K562 (cell line): ENCODE results near the gene CNTN2. TPM values are rescaled to one million over a fixed set of nuclear protein-coding genes. Genes with fewer than 3 reads are reported as not detected.

Experiments
- ARNT ChIP-seq, 2 experiments: fragments of 450-650 bp; IDR thresholded peaks; 2 replicates each; pipeline ENCODE4 v1.6.1; 2016; ENCODE audit warnings: mild to moderate bottlenecking in 1 of 2
- ETV1 ChIP-seq: fragments of 450-650 bp; conservative IDR thresholded peaks from 2 replicates; pipeline ENCODE4 v1.6.1; 2016; ENCODE audit warnings: missing genetic modification characterization, control low read depth, low read depth, missing compliant biosample characterization
- FOXA3 ChIP-seq, 2 experiments: fragments of 450-650 bp in 1 of 2; sonication (generic) in 1 of 2; formaldehyde crosslinking; IDR thresholded peaks in 1 of 2; conservative IDR thresholded peaks in 1 of 2; 2 replicates each; pipeline versions ENCODE4 v1.4.0 to v1.8.0; 2020 to 2022; ENCODE audit warnings: mild to moderate bottlenecking in 2 of 2, missing genetic modification reagents in 1 of 2
- GTF2E2 ChIP-seq: fragments of 200-800 bp; sonication (Bioruptor generic); IDR thresholded peaks from 2 replicates; pipeline ENCODE4 v1.6.1; 2016; ENCODE audit warnings: missing genetic modification characterization, missing compliant biosample characterization
- KLF16 ChIP-seq: IDR thresholded peaks from 2 replicates; pipeline ENCODE4 v1.6.1; 2016; ENCODE audit warnings: antibody characterized with exemption
- MITF ChIP-seq: IDR thresholded peaks from 2 replicates; pipeline ENCODE4 v1.6.1; 2014; ENCODE audit warnings: antibody characterized with exemption
- MTA1 ChIP-seq: fragments of 450-650 bp; IDR thresholded peaks from 2 replicates; pipeline ENCODE4 v1.6.1; 2017; ENCODE audit warnings: borderline replicate concordance
- NR0B1 ChIP-seq: fragments of 450-650 bp; IDR thresholded peaks from one replicate; pipeline ENCODE4 v1.6.1; 2018; ENCODE audit warnings: mild to moderate bottlenecking, moderate library complexity; ENCODE audit not compliant: partially characterized antibody
- NUFIP1 ChIP-seq: fragments of 450-650 bp; IDR thresholded peaks from 2 replicates; pipeline ENCODE4 v1.6.1; 2018; ENCODE audit not compliant: partially characterized antibody
- RB1 ChIP-seq: fragments of 450-650 bp; IDR thresholded peaks from 2 replicates; pipeline ENCODE4 v1.6.1; 2017; ENCODE audit warnings: low read depth, mild to moderate bottlenecking
- RBFOX2 ChIP-seq: fragments of 200-400 bp; formaldehyde crosslinking; IDR thresholded peaks from 2 replicates; pipeline ENCODE4 v1.6.1; 2017; ENCODE audit warnings: low read depth, mild to moderate bottlenecking, low read length, moderate library complexity
- RCOR1 ChIP-seq, 2 experiments: IDR thresholded peaks; 2 replicates each; pipeline ENCODE4 v1.6.1; 2012; ENCODE audit warnings: low read depth in 2 of 2, low read length in 2 of 2, borderline replicate concordance in 1 of 2, improper control_type of control experiment in 1 of 2
- RFX5 ChIP-seq: IDR thresholded peaks from 2 replicates; pipeline ENCODE4 v1.6.1; 2011; ENCODE audit warnings: low read depth, mild to moderate bottlenecking, improper control_type of control experiment, low read length
- RNF2 ChIP-seq: sonication (generic); IDR thresholded peaks from 2 replicates; pipeline ENCODE4 v1.6.1; 2016
- SMARCC2 ChIP-seq: fragments of 450-650 bp; IDR thresholded peaks from 2 replicates; pipeline ENCODE4 v1.6.1; 2017; ENCODE audit warnings: antibody characterized with exemption, moderate library complexity, mild to moderate bottlenecking, low read depth
- TRIM24 ChIP-seq, 2 experiments: fragments of 450-650 bp; IDR thresholded peaks; 2 replicates each; pipeline ENCODE4 v1.6.1; 2016
- TSHZ1 ChIP-seq: fragments of 250-450 bp; sonication (Bioruptor Pico); IDR thresholded peaks from 2 replicates; pipeline ENCODE4 v1.4.0; 2020; ENCODE audit warnings: mild to moderate bottlenecking, moderate library complexity
- ZFPM2 ChIP-seq: fragments of 250-450 bp; sonication (Bioruptor Pico); IDR thresholded peaks from 2 replicates; pipeline ENCODE4 v1.5.1; 2022; ENCODE audit warnings: mild to moderate bottlenecking
- ZNF146 ChIP-seq: IDR thresholded peaks from one replicate; pipeline ENCODE4 v1.6.1; 2018; ENCODE audit warnings: missing compliant biosample characterization; ENCODE audit not compliant: unreplicated experiment
- ZNF184 ChIP-seq: sonication (generic); formaldehyde crosslinking; IDR thresholded peaks from 2 replicates; pipeline ENCODE4 v1.5.0; 2020; ENCODE audit warnings: missing genetic modification reagents
- ZSCAN29 ChIP-seq: fragments of 450-650 bp; IDR thresholded peaks from 2 replicates; pipeline ENCODE4 v1.6.1; 2017
- polyA plus RNA-seq, 8 experiments: library from polyadenylated mRNA; depleted of rRNA in 4 of 8; stranded (reverse) in 5 of 8; unstranded in 3 of 8; fragments of >200 nt; fragmentation: Nextera tagmentation in 2 of 8; fragmentation: Illumina TruSeq in 1 of 8; extraction: Ambion mirVana in 2 of 8; extraction: Trizol in 1 of 8; gene quantifications; 2 replicates each; pipeline versions ENCODE4 v1.2.1 to v1.2.3, GENCODE V29; 2011 to 2014; ENCODE audit warnings: inconsistent platforms in 1 of 8, missing spikeins in 1 of 8
- total RNA-seq, 7 experiments: library from RNA; depleted of rRNA in 6 of 7; stranded (reverse); fragments of >200 nt in 6 of 7; fragmentation: Illumina TruSeq in 2 of 7; extraction: Trizol in 2 of 7; gene quantifications; 2 replicates each; pipeline versions ENCODE4 v1.2.1 to v1.2.3, GENCODE V29; 2011 to 2021; ENCODE audit warnings: low replicate concordance in 1 of 7
- TF ChIP-seq, protein P1 (sequence below): fragments of 200-800 bp; sonication (Bioruptor generic); IDR thresholded peaks from 2 replicates; pipeline ENCODE4 v1.6.1; 2017; ENCODE audit warnings: missing genetic modification characterization, missing compliant biosample characterization

Gene CNTN2
- total and polyA plus RNA-seq, 9 of the 15 experiments (the other 6 are each of a cell fraction or from before 2014, with no cell fraction given), result not detected

GRCh38 chr1:205121660-205122488, 78.9 kb downstream of the CNTN2 start, which contains the start of gene RBBP5 (continued):
- TF ChIP-seq, protein P1, sequence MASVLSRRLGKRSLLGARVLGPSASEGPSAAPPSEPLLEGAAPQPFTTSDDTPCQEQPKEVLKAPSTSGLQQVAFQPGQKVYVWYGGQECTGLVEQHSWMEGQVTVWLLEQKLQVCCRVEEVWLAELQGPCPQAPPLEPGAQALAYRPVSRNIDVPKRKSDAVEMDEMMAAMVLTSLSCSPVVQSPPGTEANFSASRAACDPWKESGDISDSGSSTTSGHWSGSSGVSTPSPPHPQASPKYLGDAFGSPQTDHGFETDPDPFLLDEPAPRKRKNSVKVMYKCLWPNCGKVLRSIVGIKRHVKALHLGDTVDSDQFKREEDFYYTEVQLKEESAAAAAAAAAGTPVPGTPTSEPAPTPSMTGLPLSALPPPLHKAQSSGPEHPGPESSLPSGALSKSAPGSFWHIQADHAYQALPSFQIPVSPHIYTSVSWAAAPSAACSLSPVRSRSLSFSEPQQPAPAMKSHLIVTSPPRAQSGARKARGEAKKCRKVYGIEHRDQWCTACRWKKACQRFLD (CRISPR knock-in tag), result peak; percentile 92; the same call in 1 of the 2 replicates
- TF ChIP-seq RB1 (peak; percentile 99), NR0B1 (no peak), RCOR1 (IDR thresholded peaks at IDR 0.05; ENCODE audit: borderline replicate concordance in 1 of 2, low read depth in 2 of 2, low read length in 2 of 2) (peak in 1 of 2 experiments; percentile 75; a peak in 1 of 4 replicates), ARNT (IDR thresholded peaks at IDR 0.05) (peak; percentile 98), NUFIP1 (peak; percentile 96), RFX5 (no peak), MTA1 (peak; percentile 96), KLF16 (peak; percentile 69), SMARCC2 (0 out of 2 replicates have a peak, but pooled peaks have one; percentile 23), GTF2E2 (tag) (peak; percentile 89), RBFOX2 (peak; percentile 96), ZNF146 (CRISPR knock-in tag) (no peak), MITF (no peak), ETV1 (tag) (peak; percentile 84), ZNF184 (CRISPR knock-in tag) (no peak), ZSCAN29 (peak; percentile 63), TRIM24 (IDR thresholded peaks at IDR 0.05) (peak; percentile 56 to 100; a peak in 3 of 4 replicates), TSHZ1 (CRISPR knock-in tag) (no peak), ZFPM2 (CRISPR knock-in tag) (0 out of 2 replicates have a peak, but pooled peaks have one; percentile 33), RNF2 (peak; percentile 94), FOXA3 (CRISPR knock-in tag; conservative IDR thresholded peaks at IDR 0.05 in 1 of 2, IDR thresholded peaks at IDR 0.05 in 1 of 2) (peak; percentile 10 to 16; a peak in 2 of 4 replicates)
